Measurements from ENCODE around the gene ETV6. TPM values are rescaled to one million over a fixed set of nuclear protein-coding genes. Genes with fewer than 3 reads are reported as not detected.

Gene ETV6
- total and polyA plus RNA-seq, 2 of the 8 experiments (the other 6 are each of a cell fraction or from before 2014, with no cell fraction given): 5.5 to 23.9 TPM

DNA sequence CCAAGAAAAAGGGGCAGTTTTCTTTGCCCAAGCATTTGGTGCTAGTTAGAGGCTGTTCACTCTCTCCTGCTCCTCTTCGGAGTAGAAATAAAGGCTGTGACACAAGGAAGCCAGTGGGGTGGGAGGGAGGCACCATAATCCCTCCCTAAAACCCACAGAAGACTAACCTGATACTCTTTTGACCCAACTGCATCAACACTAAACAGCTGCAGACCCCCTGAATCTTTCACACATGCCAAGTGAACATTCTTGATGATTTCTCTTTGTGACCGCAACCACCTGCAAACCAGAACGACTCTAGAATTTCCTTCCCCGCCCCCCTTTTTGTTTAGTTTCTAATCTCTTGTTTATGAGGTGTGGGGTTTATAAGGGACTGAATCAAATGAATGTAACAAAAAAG, 245.4 kb downstream of the ETV6 start:
- FAIRE-seq: no peak
- H3K9ac ChIP-seq (replicated peaks in 1 of 4; ENCODE audit: extremely low read depth in 1 of 4, low read depth in 3 of 4, low read length in 3 of 4): no peak overlapping the region
- H3K23me2 ChIP-seq (ENCODE audit: low read depth, low read length): no peaks in the 10 kb centered on the region
- H2BK5ac ChIP-seq (ENCODE audit: low read depth, low read length): no peak overlapping the region
- H3K9me3 ChIP-seq (ENCODE audit: insufficient read depth in 2 of 2, low read depth in 1 of 2, low read length in 1 of 2): no peaks in the 10 kb centered on the region
- no peak overlapping the region for H3K4me2 ChIP-seq (ENCODE audit: insufficient read depth in 1 of 2, low read depth in 2 of 2, low read length in 2 of 2)
- ChIA-PET CTCF (ENCODE audit: partially characterized antibody) (no interaction called here), POLR2A (ENCODE audit: partially characterized antibody) (interaction anchor here (0.5 kb wide), 1 partner anchor 31 kb away, joined by 3 read pairs; no protein-coding TSS in a partner anchor)
- no peaks in the 10 kb centered on the region; a peak in 1 of 8 replicates for H3K36me3 ChIP-seq (ENCODE audit: control insufficient read depth in 2 of 4, insufficient read depth in 4 of 4, low read length in 3 of 4)
- H3K79me1 ChIP-seq (ENCODE audit: low read depth, low read length): no peaks in the 10 kb centered on the region
- no peak overlapping the region for H4K5ac ChIP-seq (ENCODE audit: insufficient read length, low read depth, low read length)
- H3K27me3 ChIP-seq (replicated peaks in 1 of 4; ENCODE audit: control insufficient read depth in 3 of 4, extremely low read depth in 1 of 4, insufficient read depth in 3 of 4, low read length in 3 of 4): no peaks in the 10 kb centered on the region
- no peak overlapping the region for H2BK120ac ChIP-seq (replicated peaks; ENCODE audit: low read depth, low read length)
- H3K4ac ChIP-seq (replicated peaks; ENCODE audit: insufficient read length, low read depth, low read length): no peak overlapping the region
- H2BK20ac ChIP-seq (ENCODE audit: low read length): no peak overlapping the region
- no peak overlapping the region for H3K14ac ChIP-seq (ENCODE audit: insufficient read length)
- no peak overlapping the region for H3K23ac ChIP-seq (ENCODE audit: insufficient read length)
- H3K4me1 ChIP-seq (replicated peaks in 1 of 4; ENCODE audit: control insufficient read depth in 3 of 4, insufficient read depth in 4 of 4, low read length in 3 of 4): peaks cover 0 to 3% (median 0%) of the 10 kb centered on the region in 4 experiments; a peak in 2 of 7 replicates
- no peak overlapping the region for H3K56ac ChIP-seq (replicated peaks; ENCODE audit: insufficient read length, low read depth, low read length)
- H4K91ac ChIP-seq (replicated peaks; ENCODE audit: insufficient read length, low read length): no peak overlapping the region
- H3K79me2 ChIP-seq (ENCODE audit: control insufficient read depth in 1 of 2, insufficient read depth in 2 of 2, low read length in 2 of 2): no peaks in the 10 kb centered on the region
- no peak overlapping the region for H2AK5ac ChIP-seq (ENCODE audit: low read depth, low read length)
- no peak overlapping the region for H2BK15ac ChIP-seq (ENCODE audit: low read length)
- H3K18ac ChIP-seq (ENCODE audit: extremely low read depth, low read length): no peak overlapping the region
- no peak overlapping the region for H2AFZ ChIP-seq (ENCODE audit: low read length)
- no peak overlapping the region for H3K27ac ChIP-seq (ENCODE audit: low read depth, low read length)
- 85% methylated on average over 4 of the region's 4 CpGs; no CpG with 5 or more reads in 1 of the 2 experiments for WGBS, 2 experiments (ENCODE audit: extremely low coverage in 1 of 2, insufficient coverage in 1 of 2, insufficient read length in 1 of 2, insufficient replicate concordance in 2 of 2, low coverage in 1 of 2, low lambda C conversion rate in 2 of 2, missing lambda C conversion rate in 1 of 2)
- H3K4me3 ChIP-seq (ENCODE audit: extremely low read depth in 1 of 4, insufficient read depth in 2 of 4, low read depth in 3 of 4, low read length in 4 of 4): no peak overlapping the region
- H4K20me1 ChIP-seq (replicated peaks in 1 of 2; ENCODE audit: control insufficient read depth in 1 of 2, insufficient read depth in 2 of 2, low read length in 2 of 2): no peaks in the 10 kb centered on the region
- no peak for DNase-seq (ENCODE audit: low read depth in 1 of 2, low spot score in 2 of 2)
- H2BK12ac ChIP-seq (ENCODE audit: low read depth, low read length): no peak overlapping the region
- H4K8ac ChIP-seq (ENCODE audit: extremely low read depth, insufficient read depth, low read length): no peak overlapping the region
- TF ChIP-seq JUN (IDR thresholded peaks at IDR 0.05; ENCODE audit: low read depth, low read length) (no peak), CBX8 (IDR thresholded peaks at IDR 0.05; ENCODE audit: borderline replicate concordance, low read depth, low read length) (no peak)
- TF ChIP-seq, protein P1, sequence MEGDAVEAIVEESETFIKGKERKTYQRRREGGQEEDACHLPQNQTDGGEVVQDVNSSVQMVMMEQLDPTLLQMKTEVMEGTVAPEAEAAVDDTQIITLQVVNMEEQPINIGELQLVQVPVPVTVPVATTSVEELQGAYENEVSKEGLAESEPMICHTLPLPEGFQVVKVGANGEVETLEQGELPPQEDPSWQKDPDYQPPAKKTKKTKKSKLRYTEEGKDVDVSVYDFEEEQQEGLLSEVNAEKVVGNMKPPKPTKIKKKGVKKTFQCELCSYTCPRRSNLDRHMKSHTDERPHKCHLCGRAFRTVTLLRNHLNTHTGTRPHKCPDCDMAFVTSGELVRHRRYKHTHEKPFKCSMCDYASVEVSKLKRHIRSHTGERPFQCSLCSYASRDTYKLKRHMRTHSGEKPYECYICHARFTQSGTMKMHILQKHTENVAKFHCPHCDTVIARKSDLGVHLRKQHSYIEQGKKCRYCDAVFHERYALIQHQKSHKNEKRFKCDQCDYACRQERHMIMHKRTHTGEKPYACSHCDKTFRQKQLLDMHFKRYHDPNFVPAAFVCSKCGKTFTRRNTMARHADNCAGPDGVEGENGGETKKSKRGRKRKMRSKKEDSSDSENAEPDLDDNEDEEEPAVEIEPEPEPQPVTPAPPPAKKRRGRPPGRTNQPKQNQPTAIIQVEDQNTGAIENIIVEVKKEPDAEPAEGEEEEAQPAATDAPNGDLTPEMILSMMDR (IDR thresholded peaks at IDR 0.05; ENCODE audit: control extremely low read depth in 1 of 3, insufficient read depth in 1 of 3, low read depth in 1 of 3, low read length in 3 of 3): no peak

Data from H1 (cell line).